ENCODE results near the gene LMO7.

DNA sequence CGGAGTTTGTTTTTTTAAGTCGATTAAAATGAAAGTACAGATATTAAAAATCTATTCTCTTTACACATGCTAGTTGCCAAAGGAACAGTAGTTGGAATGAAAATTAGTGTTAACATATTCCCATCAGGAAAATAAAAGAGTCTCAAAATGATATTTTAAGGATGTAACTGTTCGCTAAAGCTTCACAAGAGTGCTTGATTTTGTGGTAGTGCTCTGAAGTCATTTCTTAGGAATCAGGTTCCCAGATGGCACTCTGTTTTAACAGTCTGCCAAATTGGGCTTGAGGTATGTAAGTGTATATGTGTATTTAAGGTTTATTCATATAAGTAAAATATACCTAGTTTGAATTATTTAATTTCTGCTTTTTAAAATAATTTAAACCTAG, 128.8 kb downstream of the LMO7 start:
- TF ChIP-seq CTCF (IDR thresholded peaks at IDR 0.05; ENCODE audit: insufficient read depth, low read length), result no peak
- TF ChIP-seq POLR2AphosphoS5 (IDR thresholded peaks at IDR 0.05; ENCODE audit: low read depth), result no peak
- TF ChIP-seq REST (IDR thresholded peaks at IDR 0.05; ENCODE audit: insufficient replicate concordance, low read depth), result no peak
